H1 (cell line): ENCODE results near the gene CCDC106. TPM values are rescaled to one million over a fixed set of nuclear protein-coding genes. Genes with fewer than 3 reads are reported as not detected.

Experiments
- EZH2 ChIP-seq: fragments of 200-600 bp; sonication (generic); IDR thresholded peaks from 2 replicates; pipeline ENCODE4 v1.7.1; 2012; ENCODE audit warnings: low read depth, mild to moderate bottlenecking, moderate library complexity, low read length, inconsistent platforms; ENCODE audit not compliant: severe bottlenecking
- GTF2F1 ChIP-seq: IDR thresholded peaks from 2 replicates; pipeline ENCODE4 v1.6.1; 2012; ENCODE audit warnings: low read depth, low read length, improper control_type of control experiment, borderline replicate concordance
- SAP30 ChIP-seq: fragments of 300-600 bp; sonication (generic); IDR thresholded peaks from 2 replicates; pipeline ENCODE4 v1.7.1; 2012; ENCODE audit warnings: low read length, moderate library complexity, mild to moderate bottlenecking, inconsistent platforms; ENCODE audit not compliant: insufficient read depth, insufficient replicate concordance
- SRF ChIP-seq: IDR thresholded peaks from 2 replicates; pipeline ENCODE4 v1.6.1; 2011; ENCODE audit warnings: mild to moderate bottlenecking, low read depth, low read length, moderate library complexity
- polyA plus RNA-seq, 7 experiments: library from polyadenylated mRNA; depleted of rRNA in 3 of 7; stranded (reverse) in 5 of 7; unstranded in 2 of 7; fragments of >200 nt in 5 of 7; fragments of 200-250 nt in 2 of 7; gene quantifications; 1 replicate in 5 of 7; 2 replicates in 1 of 7; 4 replicates in 1 of 7; pipeline versions ENCODE4 v1.2.1 to v1.2.3, GENCODE V29; 2011 to 2013; ENCODE audit warnings: missing spikeins in 2 of 7, mixed read lengths in 2 of 7
- total RNA-seq: library from RNA; stranded (reverse); fragmentation: NEBNext Ultra II Directional; extraction: Animal tissue kit (Norgen Biotek cat#: 25700); gene quantifications from 2 replicates; pipeline ENCODE4 v1.2.1, GENCODE V29; 2021

CCDC106 gene
- total and polyA plus RNA-seq, 2 of the 8 experiments (the other 6 are each of a cell fraction or from before 2014, with no cell fraction given): 12.0 to 20.1 TPM

- TF ChIP-seq EZH2 (no peak), SRF (no peak), GTF2F1 (no peak), SAP30 (peak; percentile 65)
Measured at GRCh38 chr19:55605637-55606470, 42.2 kb upstream of the CCDC106 start, which contains the start of gene ZNF865 (continued).
